Neural cell (in vitro differentiated cells): Measurements from ENCODE around the gene USP11. TPM values are rescaled to one million over a fixed set of nuclear protein-coding genes. Genes with fewer than 3 reads are reported as not detected.
"Not testable (repeated sequence)": the region's sequence is repeated elsewhere in the genome, so short reads cannot be mapped to it uniquely, and the experiment has no call there.

Experiments
- H2AFZ ChIP-seq: fragments of 200-600, 300-800 bp; sonication (generic), shearing (Covaris generic); 2 replicates; pipeline ENCODE4 v1.6.0; 2014; ENCODE audit warnings: low read depth, mild to moderate bottlenecking, antibody characterized with exemption, low read length, moderate library complexity
- H3F3A ChIP-seq: fragments of 200-600 bp; shearing (Covaris generic); 2 replicates; pipeline ENCODE4 v1.6.1; 2016; ENCODE audit warnings: mild to moderate bottlenecking, moderate library complexity, mixed read lengths, antibody characterized with exemption, low read length; ENCODE audit not compliant: insufficient read depth, poor library complexity, severe bottlenecking
- H3K27ac ChIP-seq: fragments of 200-600, 300-800 bp; sonication (generic), shearing (Covaris generic); 2 replicates; pipeline ENCODE4 v1.5.1; 2014; ENCODE audit warnings: mild to moderate bottlenecking, low read length, moderate library complexity
- H3K27me3 ChIP-seq: fragments of 300-800, 200-600 bp; sonication (generic), shearing (Covaris generic); 2 replicates; pipeline ENCODE4 v1.6.0; 2014; ENCODE audit warnings: mild to moderate bottlenecking, low read depth, low read length, moderate library complexity; ENCODE audit not compliant: insufficient read depth
- H3K36me3 ChIP-seq: fragments of 300-800, 200-600 bp; sonication (generic), shearing (Covaris generic); 2 replicates; pipeline ENCODE4 v1.5.1; 2014; ENCODE audit warnings: mild to moderate bottlenecking, antibody characterized with exemption, low read length, moderate library complexity; ENCODE audit not compliant: insufficient read depth
- H3K4me2 ChIP-seq: fragments of 300-800, 200-600 bp; sonication (generic), shearing (Covaris generic); 2 replicates; pipeline ENCODE4 v1.6.0; 2014; ENCODE audit warnings: mild to moderate bottlenecking, low read length
- H3K4me3 ChIP-seq: fragments of 300-800, 200-600 bp; sonication (generic), shearing (Covaris generic); 2 replicates; pipeline ENCODE4 v1.5.1; 2014; ENCODE audit warnings: mild to moderate bottlenecking, low read length, moderate library complexity
- H3K79me2 ChIP-seq: fragments of 200-600 bp; shearing (Covaris generic); replicated peaks from 2 replicates; pipeline ENCODE4 v1.6.0; 2014; ENCODE audit warnings: mild to moderate bottlenecking, low read length, moderate library complexity; ENCODE audit not compliant: insufficient read depth
- H3K9ac ChIP-seq: fragments of 300-800, 200-600 bp; sonication (generic), shearing (Covaris generic); 2 replicates; pipeline ENCODE4 v1.6.1; 2016; ENCODE audit warnings: mild to moderate bottlenecking, low read length, mixed read lengths
- H3K9me2 ChIP-seq: fragments of 200-600 bp; shearing (Covaris generic); 2 replicates; pipeline ENCODE4 v1.6.1; 2016; ENCODE audit warnings: mild to moderate bottlenecking, low read length, mixed read lengths; ENCODE audit not compliant: insufficient read depth
- H3K9me3 ChIP-seq: fragments of 200-600, 300-800 bp; sonication (generic), shearing (Covaris generic); 2 replicates; pipeline ENCODE4 v1.6.1; 2016; ENCODE audit warnings: mild to moderate bottlenecking, mixed run types, low read length, moderate library complexity, mixed read lengths
- H4K20me1 ChIP-seq: fragments of 200-600 bp; shearing (Covaris generic); 2 replicates; pipeline ENCODE4 v1.6.1; 2016; ENCODE audit warnings: mild to moderate bottlenecking, mixed run types; ENCODE audit not compliant: insufficient read depth
- CTCF ChIP-seq: fragments of 450-650 bp; IDR thresholded peaks from 2 replicates; pipeline ENCODE4 v1.5.1; 2014; ENCODE audit warnings: antibody characterized with exemption, mild to moderate bottlenecking, moderate library complexity; ENCODE audit not compliant: poor library complexity, severe bottlenecking
- EP300 ChIP-seq: fragments of 450-650 bp; conservative IDR thresholded peaks from 2 replicates; pipeline ENCODE4 v1.6.1; 2014; ENCODE audit warnings: antibody characterized with exemption, mild to moderate bottlenecking, moderate library complexity; ENCODE audit not compliant: poor library complexity, severe bottlenecking
- EZH2 ChIP-seq: fragments of 200-600, 300-800 bp; shearing (Covaris generic), sonication (generic); IDR thresholded peaks from 2 replicates; pipeline ENCODE4 v1.6.1; 2014; ENCODE audit warnings: antibody characterized with exemption, low read length, borderline replicate concordance, mild to moderate bottlenecking; ENCODE audit not compliant: insufficient read depth, poor library complexity, severe bottlenecking
- MXI1 ChIP-seq: fragments of 450-650 bp; conservative IDR thresholded peaks from 2 replicates; pipeline ENCODE4 v1.6.1; 2014; ENCODE audit warnings: antibody characterized with exemption, mild to moderate bottlenecking; ENCODE audit not compliant: poor library complexity, severe bottlenecking
- POLR2AphosphoS5 ChIP-seq: IDR thresholded peaks from 2 replicates; pipeline ENCODE4 v1.6.1; 2012
- RAD21 ChIP-seq: fragments of 450-650 bp; conservative IDR thresholded peaks from 2 replicates; pipeline ENCODE4 v1.6.1; 2014; ENCODE audit warnings: antibody characterized with exemption, mild to moderate bottlenecking, moderate library complexity
- REST ChIP-seq: IDR thresholded peaks from 2 replicates; pipeline ENCODE4 v1.6.1; 2012; ENCODE audit warnings: borderline replicate concordance
- SMC3 ChIP-seq: fragments of 450-650 bp; conservative IDR thresholded peaks from 2 replicates; pipeline ENCODE4 v1.6.1; 2014; ENCODE audit warnings: antibody characterized with exemption, mild to moderate bottlenecking, moderate library complexity; ENCODE audit not compliant: poor library complexity
- TAF1 ChIP-seq: IDR thresholded peaks from 2 replicates; pipeline ENCODE4 v1.6.1; 2012; ENCODE audit warnings: low read depth
- polyA plus RNA-seq: library from polyadenylated mRNA; depleted of rRNA; stranded (reverse); fragments of >200 nt; gene quantifications from 2 replicates; pipeline ENCODE4 v1.2.3, GENCODE V29; 2014

The USP11 gene
- polyA plus RNA-seq, 1 donor from 2014 or later: 184 TPM

- H3K27ac ChIP-seq, H3K9ac ChIP-seq, H4K20me1 ChIP-seq, H3K9me2 ChIP-seq, H3K9me3 ChIP-seq, H3K4me3 ChIP-seq, H3K36me3 ChIP-seq, H3K79me2 ChIP-seq, H3K27me3 ChIP-seq, H2AFZ ChIP-seq, H3F3A ChIP-seq, H3K4me2 ChIP-seq: not testable (repeated sequence)
These were observed 24.8 kb downstream of the USP11 start for GRCh38 chrX:47257620-47258019.

- H3K36me3 ChIP-seq: no peaks in the 10 kb centered on the region
- no peak overlapping the region for H2AFZ ChIP-seq
- no peaks in the 10 kb centered on the region for H4K20me1 ChIP-seq
- no peak overlapping the region for H3K27ac ChIP-seq
- no peak overlapping the region for H3K4me2 ChIP-seq
- H3K4me3 ChIP-seq: no peak overlapping the region
- H3K79me2 ChIP-seq: no peaks in the 10 kb centered on the region
- no peaks in the 10 kb centered on the region for H3K9me3 ChIP-seq
- no peak for TF ChIP-seq RAD21
- TF ChIP-seq REST: no peak
- no peak for TF ChIP-seq CTCF
- no peak for TF ChIP-seq EZH2
- H3K27me3 ChIP-seq: no peaks in the 10 kb centered on the region
- no peaks in the 10 kb centered on the region for H3K9me2 ChIP-seq
- H3K9ac ChIP-seq: no peak overlapping the region
- H3F3A ChIP-seq: no peaks in the 10 kb centered on the region
These were observed 31.8 kb downstream of the USP11 start for GRCh38 chrX:47264483-47265173.

- Histone ChIP-seq H3K27me3 (no peaks in the 10 kb centered on the region), H3K9ac (no peak overlapping the region)
- TF ChIP-seq EP300: no peak
- TF ChIP-seq SMC3: no peak
- no peak for TF ChIP-seq RAD21
- no peak for TF ChIP-seq TAF1
- TF ChIP-seq POLR2AphosphoS5: no peak
- no peak for TF ChIP-seq EZH2
- no peak for TF ChIP-seq CTCF
- TF ChIP-seq MXI1: no peak
- no peak for TF ChIP-seq REST
These were observed 33.8 kb downstream of the USP11 start for GRCh38 chrX:47266643-47267042.

More at GRCh38 chrX:47266643-47267042, 33.8 kb downstream of the USP11 start:
- Histone ChIP-seq H3K36me3 (no peaks in the 10 kb centered on the region), H3K27ac (no peak overlapping the region), H3K79me2 (no peaks in the 10 kb centered on the region), H3F3A (no peaks in the 10 kb centered on the region), H4K20me1 (no peaks in the 10 kb centered on the region), H2AFZ (no peak overlapping the region), H3K4me2 (no peak overlapping the region), H3K9me2 (no peaks in the 10 kb centered on the region), H3K9me3 (no peaks in the 10 kb centered on the region), H3K4me3 (no peak overlapping the region)
